Measurements from ENCODE around the gene TCEANC2.

DNA sequence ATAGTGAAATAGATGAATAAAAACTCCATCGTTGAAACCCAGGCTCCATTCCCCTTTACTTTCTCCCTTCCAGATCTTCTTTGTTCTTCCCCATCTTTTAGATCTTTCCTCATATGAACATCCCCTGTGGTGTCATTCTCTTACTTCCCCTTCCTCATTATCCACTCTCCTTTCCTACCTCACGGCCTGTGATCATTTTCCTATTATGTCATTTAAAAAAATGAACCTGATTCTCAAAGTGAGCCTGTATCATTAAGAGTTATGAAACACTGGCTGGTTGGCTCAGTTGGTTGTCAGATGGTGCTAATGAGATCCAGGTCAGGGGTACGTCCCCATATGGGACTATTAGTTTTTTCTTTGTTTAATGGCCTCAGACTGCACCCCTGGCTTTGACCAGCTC lies 38.3 kb downstream of the TCEANC2 start:
- TF ChIP-seq, protein P1, sequence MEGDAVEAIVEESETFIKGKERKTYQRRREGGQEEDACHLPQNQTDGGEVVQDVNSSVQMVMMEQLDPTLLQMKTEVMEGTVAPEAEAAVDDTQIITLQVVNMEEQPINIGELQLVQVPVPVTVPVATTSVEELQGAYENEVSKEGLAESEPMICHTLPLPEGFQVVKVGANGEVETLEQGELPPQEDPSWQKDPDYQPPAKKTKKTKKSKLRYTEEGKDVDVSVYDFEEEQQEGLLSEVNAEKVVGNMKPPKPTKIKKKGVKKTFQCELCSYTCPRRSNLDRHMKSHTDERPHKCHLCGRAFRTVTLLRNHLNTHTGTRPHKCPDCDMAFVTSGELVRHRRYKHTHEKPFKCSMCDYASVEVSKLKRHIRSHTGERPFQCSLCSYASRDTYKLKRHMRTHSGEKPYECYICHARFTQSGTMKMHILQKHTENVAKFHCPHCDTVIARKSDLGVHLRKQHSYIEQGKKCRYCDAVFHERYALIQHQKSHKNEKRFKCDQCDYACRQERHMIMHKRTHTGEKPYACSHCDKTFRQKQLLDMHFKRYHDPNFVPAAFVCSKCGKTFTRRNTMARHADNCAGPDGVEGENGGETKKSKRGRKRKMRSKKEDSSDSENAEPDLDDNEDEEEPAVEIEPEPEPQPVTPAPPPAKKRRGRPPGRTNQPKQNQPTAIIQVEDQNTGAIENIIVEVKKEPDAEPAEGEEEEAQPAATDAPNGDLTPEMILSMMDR (IDR thresholded peaks at IDR 0.05) = no peak
- TF ChIP-seq POLR2A (IDR thresholded peaks at IDR 0.05) (no peak), POLR2AphosphoS5 (IDR thresholded peaks at IDR 0.05) (no peak)
